ENCODE results near the gene CRCP.

GRCh38 chr7:66188645-66189044, 74.0 kb downstream of the CRCP start:
- TF ChIP-seq CTCF (IDR thresholded peaks at IDR 0.05 in 8 of 11, conservative IDR thresholded peaks at IDR 0.05 in 3 of 11) (no peak), POLR2A (IDR thresholded peaks at IDR 0.05) (no peak), POLR2AphosphoS5 (IDR thresholded peaks at IDR 0.05) (no peak)

All from spleen (tissue), 7 donors.